OCI-LY7 (cell line): ENCODE measurements around the gene PLEKHJ1. TPM values are rescaled to one million over a fixed set of nuclear protein-coding genes. Genes with fewer than 3 reads are reported as not detected.

Source experiments
- BruUV-seq: library from RNA; stranded (reverse); fragments of 400-500 nt; replicated peaks from 2 replicates; lab custom pipeline; 2021; lab: Mats Ljungman, UMichigan
- CTCF ChIA-PET: fragments of 300-600 bp; sonication (Branson Sonifier 250); formaldehyde crosslinking; loops from one replicate; lab custom pipeline; 2022; ENCODE audit warnings: antibody characterized with exemption; ENCODE audit not compliant: unreplicated experiment; lab: Charles Lee
- POLR2A ChIA-PET: fragments of 300-600 bp; sonication (Branson Sonifier 250); formaldehyde crosslinking; loops from one replicate; lab custom pipeline; 2022; ENCODE audit warnings: antibody characterized with exemption; lab: Charles Lee
- DNase-seq: peaks from one replicate; pipeline ENCODE4 v3.0.0-alpha.2; 2015; ENCODE audit warnings: low spot score
- H2AFZ ChIP-seq: fragments of 200-600 bp; sonication (generic), shearing (Covaris generic); 2 replicates; pipeline ENCODE4 v1.6.1; 2014; ENCODE audit warnings: mild to moderate bottlenecking, antibody characterized with exemption, low read length, moderate library complexity
- H3K27ac ChIP-seq: fragments of 200-600 bp; sonication (generic); 2 replicates; pipeline ENCODE4 v1.5.1; 2014; ENCODE audit warnings: mixed run types, low read depth, mild to moderate bottlenecking, moderate library complexity, low read length, inconsistent platforms; ENCODE audit not compliant: poor library complexity, severe bottlenecking
- H3K36me3 ChIP-seq: fragments of 200-600 bp; sonication (generic); 2 replicates; pipeline ENCODE4 v1.6.1; 2014; ENCODE audit warnings: mild to moderate bottlenecking, antibody characterized with exemption, low read length, moderate library complexity, mixed read lengths; ENCODE audit not compliant: insufficient read depth
- H3K4me1 ChIP-seq: fragments of 200-600 bp; sonication (generic); 2 replicates; pipeline ENCODE4 v1.5.1; 2014; ENCODE audit warnings: mild to moderate bottlenecking, low read length; ENCODE audit not compliant: insufficient read depth, poor library complexity, severe bottlenecking
- H3K4me2 ChIP-seq: fragments of 200-600 bp; sonication (generic); 2 replicates; pipeline ENCODE4 v1.6.1; 2014; ENCODE audit warnings: mild to moderate bottlenecking, low read length
- H3K4me3 ChIP-seq: fragments of 200-600 bp; sonication (generic); 2 replicates; pipeline ENCODE4 v1.5.1; 2014; ENCODE audit warnings: mild to moderate bottlenecking, low read depth, low read length; ENCODE audit not compliant: poor library complexity, severe bottlenecking
- H3K79me2 ChIP-seq: fragments of 200-600 bp; sonication (generic); 2 replicates; pipeline ENCODE4 v1.6.1; 2016; ENCODE audit warnings: low read depth, mild to moderate bottlenecking, low read length, moderate library complexity, mixed read lengths; ENCODE audit not compliant: insufficient read depth
- H3K9me2 ChIP-seq: fragments of 200-600 bp; sonication (generic); 2 replicates; pipeline ENCODE4 v1.6.1; 2016; ENCODE audit warnings: mild to moderate bottlenecking, low read length, mixed read lengths; ENCODE audit not compliant: insufficient read depth
- H3K9me3 ChIP-seq: fragments of 200-600 bp; sonication (generic); 2 replicates; pipeline ENCODE4 v1.6.1; 2014; ENCODE audit warnings: mild to moderate bottlenecking, mixed run types, low read length, mixed read lengths
- H4K20me1 ChIP-seq: fragments of 200-600 bp; sonication (generic); 2 replicates; pipeline ENCODE4 v1.6.1; 2014; ENCODE audit warnings: mild to moderate bottlenecking, antibody characterized with exemption, low read length, moderate library complexity, mixed read lengths; ENCODE audit not compliant: insufficient read depth
- CTCF ChIP-seq: fragments of 200-600 bp; sonication (generic); conservative IDR thresholded peaks from 2 replicates; pipeline ENCODE4 v1.5.1; 2014; ENCODE audit warnings: mild to moderate bottlenecking, antibody characterized with exemption, low read length, moderate library complexity, mixed read lengths
- EZH2phosphoT487 ChIP-seq: fragments of 200-600 bp; sonication (generic); IDR thresholded peaks from 2 replicates; pipeline ENCODE4 v1.6.1; 2018; ENCODE audit warnings: low read depth, borderline replicate concordance, mild to moderate bottlenecking, mixed run types, antibody characterized with exemption, low read length, moderate library complexity, mixed read lengths
- intact Hi-C: fragments of 100-400 bp; cut with micrococcal nuclease; formaldehyde crosslinking; loops from one replicate; pipeline ENCODE4 v1.10.0; 2022; ENCODE audit not compliant: unreplicated experiment
- total RNA-seq, 2 experiments: library from RNA; depleted of rRNA in 1 of 2; stranded (reverse); fragments of >200 nt in 1 of 2; shearing (Covaris generic) in 1 of 2; gene quantifications; 2 replicates each; pipeline ENCODE4 v1.2.3, GENCODE V29; 2014 to 2022

The PLEKHJ1 gene
- total RNA-seq, 2 experiments from 2014 or later = 129 to 205 TPM

- H3K4me1 ChIP-seq = peaks cover 14% of the 10 kb centered on the region
- no peak for DNase-seq
- H3K36me3 ChIP-seq = peaks cover 43% of the 10 kb centered on the region
- ChIA-PET CTCF (no interaction called here), POLR2A (interaction anchor here (0.9 kb wide), 1 partner anchor 9 kb away, joined by 3 read pairs; no protein-coding TSS in a partner anchor)
- H2AFZ ChIP-seq = no peak overlapping the region
- no peak for TF ChIP-seq EZH2phosphoT487
- no peak for TF ChIP-seq CTCF
- no peak overlapping the region for H3K27ac ChIP-seq
- H3K4me2 ChIP-seq = no peak overlapping the region
- H3K9me2 ChIP-seq = no peaks in the 10 kb centered on the region
- no peaks in the 10 kb centered on the region for H3K79me2 ChIP-seq
- intact Hi-C loops = no loop called here
- H3K9me3 ChIP-seq = no peaks in the 10 kb centered on the region
- H4K20me1 ChIP-seq = no peaks in the 10 kb centered on the region
- H3K4me3 ChIP-seq = no peak overlapping the region
- no TSS peak for BruUV-seq
Observed at GRCh38 chr19:2249880-2250765, 14.0 kb upstream of the PLEKHJ1 start.

DNA sequence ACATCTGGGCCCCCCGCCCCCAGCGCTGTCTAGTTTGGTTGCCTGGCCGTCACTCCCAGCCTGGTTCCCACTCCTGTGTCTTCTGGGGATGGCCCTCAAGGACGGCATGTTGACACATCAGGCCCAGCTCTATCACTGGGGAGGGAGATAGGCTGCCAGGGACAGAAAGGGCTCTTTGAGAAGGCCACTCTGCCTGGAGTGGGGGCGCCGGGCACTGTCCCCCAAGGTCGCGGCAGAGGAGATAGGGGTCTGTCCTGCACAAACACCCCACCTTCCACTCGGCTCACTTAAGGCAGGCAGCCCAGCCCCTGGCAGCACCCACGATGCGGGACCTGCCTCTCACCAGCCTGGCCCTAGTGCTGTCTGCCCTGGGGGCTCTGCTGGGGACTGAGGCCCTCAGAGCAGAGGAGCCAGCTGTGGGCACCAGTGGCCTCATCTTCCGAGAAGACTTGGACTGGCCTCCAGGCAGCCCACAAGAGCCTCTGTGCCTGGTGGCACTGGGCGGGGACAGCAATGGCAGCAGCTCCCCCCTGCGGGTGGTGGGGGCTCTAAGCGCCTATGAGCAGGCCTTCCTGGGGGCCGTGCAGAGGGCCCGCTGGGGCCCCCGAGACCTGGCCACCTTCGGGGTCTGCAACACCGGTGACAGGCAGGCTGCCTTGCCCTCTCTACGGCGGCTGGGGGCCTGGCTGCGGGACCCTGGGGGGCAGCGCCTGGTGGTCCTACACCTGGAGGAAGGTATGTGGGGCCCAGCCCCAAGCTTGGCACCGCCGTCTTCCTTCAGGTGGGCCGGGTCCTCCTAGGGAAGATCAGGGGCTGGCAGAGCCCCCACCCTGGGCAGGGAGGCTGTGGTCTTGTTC lies 13.1 kb upstream of the PLEKHJ1 start, which contains the start of gene AMH:
TSS of gene AMH (plus strand) at position 314 of the 857 bp plus-strand sequence. CDS start at position 324, 10 bp downstream.
- no peak within 1 kb of the TSS for H2AFZ ChIP-seq
- no peaks in the 10 kb centered on the region for H3K79me2 ChIP-seq
- H3K27ac ChIP-seq = no peak within 1 kb of the TSS
- intact Hi-C loops = no loop called here
- no peaks in the 10 kb centered on the region for H4K20me1 ChIP-seq
- no peaks in the 10 kb centered on the region for H3K9me2 ChIP-seq
- H3K9me3 ChIP-seq = no peaks in the 10 kb centered on the region
- H3K4me3 ChIP-seq = no peak within 1 kb of the TSS
- DNase-seq = no peak
- TF ChIP-seq CTCF = 0 out of 2 replicates have a peak, but pooled peaks have one; percentile 23
- no peak for TF ChIP-seq EZH2phosphoT487
- no TSS peak for BruUV-seq
- H3K36me3 ChIP-seq = peaks cover 52% of the 10 kb centered on the region
- peaks cover 14% of the 10 kb centered on the region for H3K4me1 ChIP-seq
- ChIA-PET CTCF (no interaction called here), POLR2A (interaction anchor here (0.9 kb wide), 1 partner anchor 10 kb away, joined by 3 read pairs; no protein-coding TSS in a partner anchor)
- no peak within 1 kb of the TSS for H3K4me2 ChIP-seq
